IMR-90 (cell line): ENCODE data around the gene GLMP. TPM values are rescaled to one million over a fixed set of nuclear protein-coding genes. Genes with fewer than 3 reads are reported as not detected.

Experiments
- ATAC-seq: fragments of 200-7000 bp; cut with Tn5 transposase; 2 replicates; pipeline ENCODE4 v1.9.1; 2020; ENCODE audit warnings: low read depth, mild to moderate bottlenecking, moderate library complexity
- BruUV-seq: library from RNA; stranded (reverse); fragments of 400-500 nt; replicated peaks from 2 replicates; lab custom pipeline; 2021; lab: Mats Ljungman, UMichigan
- CTCF ChIA-PET: fragments of 300-600 bp; formaldehyde crosslinking; extraction: SDS; loops from one replicate; lab custom pipeline; 2021; ENCODE audit warnings: antibody characterized with exemption; lab: Yijun Ruan, JAX
- POLR2A ChIA-PET: fragments of 300-600 bp; sonication (Branson Sonifier 250); formaldehyde crosslinking; loops from one replicate; lab custom pipeline; 2022; ENCODE audit warnings: antibody characterized with exemption; ENCODE audit not compliant: unreplicated experiment; lab: Charles Lee
- DNase-seq: peaks from one replicate; pipeline ENCODE4 v3.0.0; 2013
- H2AFZ ChIP-seq: replicated peaks from 2 replicates; pipeline ENCODE3; 2013; ENCODE audit warnings: low read length, mild to moderate bottlenecking; ENCODE audit not compliant: poor library complexity
- H2AK5ac ChIP-seq: 2 replicates; pipeline ENCODE4 v1.6.1; 2013; ENCODE audit warnings: low read depth, low read length, inconsistent platforms
- H2AK9ac ChIP-seq: replicated peaks from 2 replicates; pipeline ENCODE3; 2013; ENCODE audit warnings: mild to moderate bottlenecking, low read depth, low read length, moderate library complexity; ENCODE audit not compliant: poor library complexity
- H2BK120ac ChIP-seq: 2 replicates; pipeline ENCODE4 v1.6.1; 2013; ENCODE audit warnings: low read depth, low read length, inconsistent platforms
- H2BK15ac ChIP-seq: 3 replicates; pipeline ENCODE4 v1.6.1; 2013; ENCODE audit warnings: low read depth, low read length, inconsistent platforms
- H2BK20ac ChIP-seq: 2 replicates; pipeline ENCODE4 v1.6.1; 2013; ENCODE audit warnings: low read depth, mild to moderate bottlenecking, inconsistent platforms, low read length, moderate library complexity
- H2BK5ac ChIP-seq: 2 replicates; pipeline ENCODE4 v1.6.1; 2013; ENCODE audit warnings: mild to moderate bottlenecking, low read depth, low read length, inconsistent platforms; ENCODE audit not compliant: poor library complexity, severe bottlenecking
- H3K14ac ChIP-seq: replicated peaks from 2 replicates; pipeline ENCODE4 v1.6.1; 2013; ENCODE audit warnings: low read depth, low read length, inconsistent platforms
- H3K18ac ChIP-seq: 2 replicates; pipeline ENCODE4 v1.6.1; 2013; ENCODE audit warnings: low read depth, low read length, control low read depth
- H3K23ac ChIP-seq: 2 replicates; pipeline ENCODE4 v1.6.1; 2013; ENCODE audit warnings: low read depth, low read length, inconsistent platforms
- H3K27ac ChIP-seq: 2 replicates; pipeline ENCODE4 v1.5.1; 2013; ENCODE audit warnings: mild to moderate bottlenecking, control low read depth, low read length; ENCODE audit not compliant: insufficient read depth
- H3K27me3 ChIP-seq: 2 replicates; pipeline ENCODE4 v1.6.1; 2013; ENCODE audit warnings: low read length; ENCODE audit not compliant: control insufficient read depth, insufficient read depth
- H3K36me3 ChIP-seq: 2 replicates; pipeline ENCODE4 v1.6.1; 2013; ENCODE audit warnings: low read length, mixed read lengths; ENCODE audit not compliant: control insufficient read depth, insufficient read depth
- H3K4ac ChIP-seq: 2 replicates; pipeline ENCODE4 v1.6.1; 2013; ENCODE audit warnings: low read depth, low read length, inconsistent platforms
- H3K4me1 ChIP-seq: 2 replicates; pipeline ENCODE4 v1.6.1; 2013; ENCODE audit warnings: low read length, mixed read lengths; ENCODE audit not compliant: control insufficient read depth, insufficient read depth
- H3K4me2 ChIP-seq: 2 replicates; pipeline ENCODE4 v1.6.1; 2013; ENCODE audit warnings: low read depth, mild to moderate bottlenecking, control low read depth, low read length, moderate library complexity
- H3K4me3 ChIP-seq: 2 replicates; pipeline ENCODE4 v1.5.1; 2013; ENCODE audit warnings: low read depth, mild to moderate bottlenecking, control low read depth, low read length, moderate library complexity; ENCODE audit not compliant: insufficient read depth
- H3K56ac ChIP-seq: 2 replicates; pipeline ENCODE4 v1.6.1; 2013; ENCODE audit warnings: low read length, inconsistent platforms; ENCODE audit not compliant: insufficient read depth; ENCODE audit errors: extremely low read depth
- H3K79me1 ChIP-seq, 2 experiments: 2 replicates each; pipeline ENCODE4 v1.6.1; 2013; ENCODE audit warnings: low read length in 2 of 2, inconsistent platforms in 1 of 2, low read depth in 1 of 2
- H3K9ac ChIP-seq: 2 replicates; pipeline ENCODE4 v1.6.1; 2013; ENCODE audit warnings: low read depth, low read length, control low read depth
- H3K9me1 ChIP-seq: 2 replicates; pipeline ENCODE4 v1.6.1; 2013; ENCODE audit warnings: low read length, inconsistent platforms; ENCODE audit not compliant: insufficient read depth
- H3K9me3 ChIP-seq: 2 replicates; pipeline ENCODE4 v1.6.1; 2013; ENCODE audit warnings: low read length; ENCODE audit not compliant: control insufficient read depth, insufficient read depth
- H4K20me1 ChIP-seq: 2 replicates; pipeline ENCODE4 v1.6.1; 2013; ENCODE audit warnings: low read length, inconsistent platforms; ENCODE audit not compliant: insufficient read depth
- H4K5ac ChIP-seq: 2 replicates; pipeline ENCODE4 v1.6.1; 2013; ENCODE audit warnings: mild to moderate bottlenecking, low read depth, low read length, control low read depth
- H4K8ac ChIP-seq, 2 experiments: 2 replicates each; pipeline ENCODE4 v1.6.1; 2013; ENCODE audit warnings: low read depth in 2 of 2, low read length in 2 of 2, control low read depth in 1 of 2, inconsistent platforms in 1 of 2
- H4K91ac ChIP-seq: 2 replicates; pipeline ENCODE4 v1.6.1; 2013; ENCODE audit warnings: low read depth, low read length, inconsistent platforms; ENCODE audit not compliant: insufficient read depth
- BHLHE40 ChIP-seq: fragments of 150-350 bp; IDR thresholded peaks from 2 replicates; pipeline ENCODE4 v1.6.1; 2016; ENCODE audit warnings: mild to moderate bottlenecking, low read depth, low read length
- CEBPB ChIP-seq: IDR thresholded peaks from 2 replicates; pipeline ENCODE4 v1.6.1; 2012; ENCODE audit warnings: low read depth, low read length, improper control_type of control experiment
- CHD1 ChIP-seq: IDR thresholded peaks from 2 replicates; pipeline ENCODE4 v1.6.1; 2012; ENCODE audit warnings: low read depth, low read length, improper control_type of control experiment
- CTCF ChIP-seq: conservative IDR thresholded peaks from 2 replicates; pipeline ENCODE4 v1.5.1; 2012; ENCODE audit warnings: mild to moderate bottlenecking, low read depth, low read length, improper control_type of control experiment
- ELK1 ChIP-seq: fragments of 150-350 bp; IDR thresholded peaks from 2 replicates; pipeline ENCODE4 v1.6.1; 2016; ENCODE audit warnings: low read depth, mild to moderate bottlenecking, low read length, moderate library complexity, borderline replicate concordance
- MAFK ChIP-seq: IDR thresholded peaks from 2 replicates; pipeline ENCODE4 v1.6.1; 2012; ENCODE audit warnings: low read depth, low read length, improper control_type of control experiment
- MAZ ChIP-seq: IDR thresholded peaks from 2 replicates; pipeline ENCODE4 v1.6.1; 2012; ENCODE audit warnings: low read depth, mild to moderate bottlenecking, low read length, improper control_type of control experiment, moderate library complexity, borderline replicate concordance
- RAD21 ChIP-seq: IDR thresholded peaks from 2 replicates; pipeline ENCODE4 v1.6.1; 2012; ENCODE audit warnings: low read length, improper control_type of control experiment
- SMC3 ChIP-seq: fragments of 150-350 bp; IDR thresholded peaks from 2 replicates; pipeline ENCODE4 v1.6.1; 2016; ENCODE audit warnings: low read depth, mild to moderate bottlenecking, antibody characterized with exemption, low read length, moderate library complexity
- whole genome bisulfite sequencing, 2 experiments: methylation state at CpG; one replicate each; pipeline versions ENCODE4 v1.1.5 to v1.1.7; 2013; ENCODE audit warnings: missing lambda C conversion rate in 2 of 2; ENCODE audit not compliant: insufficient read length in 1 of 2; ENCODE audit errors: extremely low coverage in 2 of 2; 5-methylcytosine and 5-hydroxymethylcytosine counted together
- dilution Hi-C: fragments of 300-500 bp; cut with HindIII; formaldehyde crosslinking; loops from one replicate; pipeline ENCODE4 v1.14.3; 2018; ENCODE audit warnings: low sequenced_read_pairs; ENCODE audit not compliant: unreplicated experiment
- in situ Hi-C: fragments of 300-500 bp; cut with MboI; formaldehyde crosslinking; loops from 3 replicates; pipeline ENCODE4 v1.14.3; 2019; ENCODE audit warnings: low sequenced_read_pairs, inconsistent platforms, mixed read lengths
- intact Hi-C: fragments of 100-400 bp; cut with micrococcal nuclease; formaldehyde crosslinking; loops from 2 replicates; pipeline ENCODE4 v1.10.0; 2022
- polyA plus RNA-seq, 3 experiments: library from polyadenylated mRNA; depleted of rRNA; stranded (reverse); fragments of >200 nt; gene quantifications; 2 replicates each; pipeline ENCODE4 v1.2.3, GENCODE V29; 2012; ENCODE audit warnings: low replicate concordance in 1 of 3
- total RNA-seq: library from RNA; depleted of rRNA; stranded (reverse); fragments of >200 nt; gene quantifications from 2 replicates; pipeline ENCODE4 v1.2.3, GENCODE V29; 2012

Gene GLMP
- total and polyA plus RNA-seq, 2 of the 4 experiments (the other 2 are of a cell fraction): 32.6 to 43.1 TPM

DNA sequence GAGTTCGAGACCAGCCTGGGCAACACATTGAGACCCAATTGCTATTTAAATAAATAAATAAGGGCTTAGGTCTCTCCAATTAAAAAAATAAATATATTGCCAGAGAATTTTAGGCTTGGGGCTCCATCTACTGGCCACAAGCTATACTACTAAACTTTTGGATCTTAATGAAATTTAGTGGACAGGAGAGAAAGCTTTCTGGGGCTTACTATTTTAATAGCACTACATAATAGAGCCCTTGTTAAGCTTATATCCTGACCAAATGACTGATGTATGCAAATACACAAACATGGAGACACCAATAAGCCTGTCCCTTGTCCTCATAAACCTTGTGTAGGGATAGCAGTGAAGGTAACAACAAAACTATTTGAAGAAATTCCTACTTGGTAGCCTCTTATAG lies 24.2 kb upstream of the GLMP start:
- 0 out of 2 replicates have a peak, but pooled peaks have one; percentile 8 for ATAC-seq
- TF ChIP-seq RAD21: peak; percentile 63
- no peak for TF ChIP-seq MAZ
- TF ChIP-seq ELK1: no peak
- no peak for TF ChIP-seq MAFK
- no peak for TF ChIP-seq BHLHE40
- no peak for TF ChIP-seq CEBPB
- no peak for TF ChIP-seq CHD1
- peak; percentile 63 for TF ChIP-seq CTCF
- TF ChIP-seq SMC3: peak; percentile 37; the same call in 1 of the 2 replicates

More for the DNA sequence above, 24.2 kb upstream of the GLMP start:
- H3K14ac ChIP-seq: no peak overlapping the region
- intact Hi-C loops (loop anchor here (1.0 to 10.0 kb wide), 3 partner anchors 52 to 225 kb away; no protein-coding TSS in a partner anchor), dilution Hi-C loops (no loop called here), in situ Hi-C loops (loop anchor here (5.0 kb wide), 1 partner anchor 222 kb away; no protein-coding TSS in a partner anchor)
- H4K20me1 ChIP-seq: peaks cover 18% of the 10 kb centered on the region; the same call in 1 of the 2 replicates
- H2AFZ ChIP-seq: no peak overlapping the region
- no peak overlapping the region for H3K9ac ChIP-seq
- H2BK5ac ChIP-seq: no peak overlapping the region
- no peak overlapping the region for H2BK120ac ChIP-seq
- H3K27ac ChIP-seq: no peak overlapping the region
- BruUV-seq: no TSS peak
- no peak overlapping the region for H2BK15ac ChIP-seq
- H4K8ac ChIP-seq: no peak overlapping the region
- no peak overlapping the region for H2AK5ac ChIP-seq
- no CpG with 5 or more reads among the region's 1 CpG for WGBS, 2 experiments
- ChIA-PET CTCF (interaction anchor here (0.6 kb wide), 1 partner anchor 27 kb away, joined by 3 read pairs; no protein-coding TSS in a partner anchor), POLR2A (no interaction called here)
- no peak overlapping the region for H3K56ac ChIP-seq
- no peak overlapping the region for H3K18ac ChIP-seq
- no peak overlapping the region for H2BK20ac ChIP-seq
- H3K9me1 ChIP-seq: no peaks in the 10 kb centered on the region
- H2AK9ac ChIP-seq: no peak overlapping the region
- H3K4ac ChIP-seq: no peak overlapping the region
- H3K36me3 ChIP-seq: peaks cover 71% of the 10 kb centered on the region
- H3K4me2 ChIP-seq: no peak overlapping the region
- no peaks in the 10 kb centered on the region for H3K27me3 ChIP-seq
- peaks cover 6% of the 10 kb centered on the region for H3K4me1 ChIP-seq
- peaks cover 13 to 36% of the 10 kb centered on the region in 2 experiments for H3K79me1 ChIP-seq
- peak; percentile 34 for DNase-seq
- no peak overlapping the region for H4K91ac ChIP-seq
- no peaks in the 10 kb centered on the region for H3K9me3 ChIP-seq
- H3K4me3 ChIP-seq: no peak overlapping the region
- H3K23ac ChIP-seq: no peak overlapping the region
- H4K5ac ChIP-seq: no peak overlapping the region
